Measurements from ENCODE around the gene SLPI.

Gene SLPI

DNA sequence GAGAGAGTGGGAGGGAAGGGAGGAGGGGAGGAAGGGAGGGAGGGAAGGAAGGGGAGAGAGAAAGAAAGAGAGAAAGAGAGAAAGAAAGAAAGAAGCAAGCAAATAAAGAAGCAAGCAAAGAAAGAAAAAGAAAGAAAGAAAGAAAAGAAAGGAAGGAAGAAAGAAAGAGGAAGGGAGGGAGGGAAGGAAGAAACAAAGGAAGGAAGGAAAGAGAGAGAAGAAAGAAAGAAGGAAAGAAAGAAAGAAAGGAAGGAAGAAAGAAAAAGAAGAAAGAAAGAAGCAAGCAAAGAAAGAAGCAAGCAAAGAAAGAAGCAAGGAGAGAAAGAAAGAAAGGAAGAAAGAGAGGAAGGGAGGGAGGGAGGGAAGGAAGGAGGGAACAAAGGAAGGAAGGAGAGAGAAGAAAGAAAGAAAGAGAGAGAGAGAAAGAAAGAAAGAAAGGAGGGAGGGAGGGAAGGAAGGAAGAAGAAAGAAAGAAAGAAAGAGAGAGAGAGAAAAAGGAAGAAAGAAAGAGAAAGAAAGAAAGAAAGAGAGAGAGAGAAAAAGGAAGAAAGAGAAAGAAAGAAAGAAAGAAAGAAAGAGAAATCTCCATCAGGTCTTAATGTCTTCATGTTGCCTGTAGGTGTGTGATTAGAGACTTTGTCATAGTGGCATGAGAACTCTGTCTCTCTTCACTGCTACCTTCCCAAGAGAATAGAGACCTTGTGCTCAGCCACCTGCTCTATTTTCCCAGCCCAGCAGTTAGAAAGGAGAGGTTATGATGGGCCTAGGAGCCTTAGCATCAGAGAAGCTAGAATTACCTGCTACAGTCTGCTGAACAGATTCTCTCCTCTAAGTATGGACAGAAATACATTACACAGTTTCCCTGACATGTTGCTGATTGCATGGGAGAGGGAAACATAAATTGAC lies 42.5 kb downstream of the SLPI start:
- DNase-seq = no peak

DNA sequence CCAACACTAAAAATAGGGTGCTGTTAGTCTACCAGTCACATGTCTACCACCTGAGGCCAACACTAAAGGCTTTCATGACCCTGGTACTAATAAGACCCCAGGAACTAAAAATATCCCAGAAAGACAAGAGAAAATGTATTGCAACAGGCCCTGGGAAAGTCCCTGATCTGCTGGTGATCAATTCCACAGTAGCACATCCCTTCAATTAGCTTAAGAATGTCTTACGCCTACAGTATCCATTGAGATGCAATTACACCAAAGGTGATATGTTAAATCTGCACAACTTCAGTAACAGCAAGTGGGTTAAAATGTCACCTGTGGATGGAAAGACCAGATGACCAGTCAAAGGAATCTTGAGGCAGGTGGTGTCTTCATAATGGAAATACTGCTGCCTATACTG lies 44.4 kb downstream of the SLPI start:
- no peak for DNase-seq

DNA sequence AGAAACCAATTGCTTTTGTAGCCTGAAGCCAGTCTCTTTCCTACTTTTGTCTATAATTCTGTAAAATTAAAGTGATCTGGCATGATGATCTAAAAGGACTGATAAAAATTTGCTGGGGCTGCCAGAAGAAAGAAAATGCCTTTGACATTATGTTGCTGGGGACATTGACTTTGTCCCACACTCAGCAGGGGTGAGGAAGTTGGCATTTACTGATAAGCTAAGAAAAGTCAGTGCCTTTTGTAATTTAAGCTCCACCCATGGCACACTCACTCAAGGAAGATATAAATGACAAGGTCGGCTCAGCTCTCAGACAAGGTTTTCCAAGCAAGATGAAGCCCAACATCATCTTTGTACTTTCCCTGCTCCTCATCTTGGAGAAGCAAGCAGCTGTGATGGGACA lies 47.6 kb downstream of the SLPI start, which contains the start of gene SEMG1:
TSS of gene SEMG1 (plus strand) at position 309 of the 400 bp plus-strand sequence. CDS start at position 330, 21 bp downstream.
- DNase-seq = no peak

All from activated CD4-positive, alpha-beta T cell treated with anti-CD3 and anti-CD28 coated beads, Interleukin-2, amount 50 U/mL, for 4 hours (primary cell).